LoVo (cell line): ENCODE measurements around the gene PRSS33.

ENCODE experiments used
- DNase-seq: peaks from one replicate; pipeline ENCODE4 v3.0.0-alpha.2; 2016; ENCODE audit warnings: low spot score

PRSS33 gene

DNA sequence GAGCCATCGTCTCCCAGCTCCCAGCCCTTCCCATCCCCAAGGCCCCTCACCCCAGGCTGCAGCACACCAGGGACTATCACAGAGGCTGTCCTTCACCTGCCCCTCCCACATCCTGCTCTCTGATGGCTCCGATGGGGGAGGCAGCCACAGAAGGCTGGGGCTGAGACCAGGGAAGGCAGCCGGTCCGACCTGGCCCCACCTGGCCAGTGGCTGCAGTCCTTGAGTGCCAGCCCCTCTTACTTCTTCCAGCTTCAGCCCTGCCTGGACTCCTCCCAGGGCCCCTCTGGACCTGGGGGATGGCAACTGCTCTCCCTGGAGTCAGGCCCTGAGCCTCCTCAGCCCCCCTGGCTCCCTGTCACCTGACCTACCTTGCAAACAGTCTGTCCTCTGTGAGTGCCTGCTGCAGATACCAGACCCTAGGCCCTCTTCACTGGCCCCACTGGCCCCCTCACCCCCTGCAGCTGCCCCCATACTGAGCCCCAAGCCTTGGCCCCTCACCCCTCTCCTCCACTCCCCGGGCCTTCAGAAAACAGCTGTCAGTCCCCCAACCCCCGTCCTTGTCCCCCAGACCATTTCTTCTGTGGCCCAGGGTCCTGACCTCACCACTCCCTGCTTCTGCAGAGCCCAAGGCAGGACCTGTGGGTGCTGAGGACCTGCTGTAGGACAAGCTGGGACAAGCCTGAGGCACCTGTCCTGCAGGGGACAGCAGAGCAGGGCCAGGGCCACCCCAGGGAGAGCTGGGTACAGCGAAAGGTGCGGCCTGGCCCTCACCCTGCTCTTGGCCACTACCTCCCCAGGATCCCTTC, 47.5 kb downstream of the PRSS33 start:
- no peak for DNase-seq

DNA sequence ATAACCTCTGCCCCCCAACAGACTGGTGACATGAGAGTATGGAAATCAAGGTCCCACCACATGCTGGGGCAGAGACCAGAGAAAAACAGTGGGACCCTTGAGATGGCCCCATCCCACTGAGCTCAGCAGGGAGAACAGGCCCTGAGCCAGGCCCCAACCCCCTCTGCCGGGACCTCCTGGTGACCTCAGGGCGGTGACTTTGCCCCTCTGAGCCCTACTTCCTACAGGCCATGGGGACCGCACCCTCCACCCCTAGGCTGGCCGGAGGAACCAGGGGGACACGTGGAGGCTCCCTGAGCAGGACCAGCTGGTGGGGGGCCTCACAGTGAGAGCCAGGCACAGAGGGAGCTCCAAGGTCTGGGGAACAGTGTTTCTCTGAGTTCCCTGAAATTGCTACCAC, 48.7 kb downstream of the PRSS33 start:
- no peak for DNase-seq

DNA sequence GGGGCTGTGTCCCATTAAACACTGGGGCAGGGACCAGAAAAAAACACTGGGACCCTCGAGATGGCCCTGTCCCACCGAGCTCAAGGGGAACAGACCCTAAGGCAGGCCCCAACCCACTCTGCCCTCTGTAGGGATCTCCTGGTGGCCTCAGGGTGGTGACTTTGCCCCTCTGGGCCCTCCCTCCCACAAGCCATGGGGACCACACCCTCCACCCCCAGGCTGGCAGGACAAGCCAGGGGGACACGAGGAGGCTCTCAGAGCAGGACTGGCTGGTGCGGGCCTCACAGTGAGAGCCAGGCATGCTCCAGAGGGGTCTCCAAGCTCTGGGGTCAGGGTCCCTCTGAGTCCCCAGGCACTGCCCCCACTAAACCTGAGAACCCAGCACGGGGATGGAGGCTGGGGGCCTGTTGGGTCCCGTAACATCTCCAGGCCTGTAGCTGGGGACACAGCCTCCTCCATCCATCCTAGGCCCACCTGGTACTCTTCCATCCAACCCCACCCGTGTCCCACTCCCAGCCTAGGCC, 49.4 kb downstream of the PRSS33 start:
- DNase-seq = no peak

DNA sequence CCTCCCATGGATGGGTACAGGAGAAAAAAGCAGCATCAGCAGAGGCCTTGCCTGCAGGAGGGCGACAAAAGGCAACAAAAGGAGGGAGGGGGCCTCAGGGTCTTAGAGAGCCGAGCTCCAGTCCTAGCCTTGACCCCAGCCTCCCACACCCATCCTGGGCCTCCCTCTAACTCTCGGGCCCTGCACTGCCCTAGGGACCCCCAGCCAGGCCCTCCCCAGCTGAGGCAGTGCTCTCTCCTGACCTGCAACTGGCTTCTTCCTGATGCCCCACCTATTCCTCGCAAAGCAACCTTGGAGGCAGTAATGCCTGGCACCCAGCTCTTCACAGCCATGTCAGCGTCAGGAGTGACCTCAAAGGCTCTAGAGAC, 50.1 kb downstream of the PRSS33 start:
- no peak for DNase-seq

DNA sequence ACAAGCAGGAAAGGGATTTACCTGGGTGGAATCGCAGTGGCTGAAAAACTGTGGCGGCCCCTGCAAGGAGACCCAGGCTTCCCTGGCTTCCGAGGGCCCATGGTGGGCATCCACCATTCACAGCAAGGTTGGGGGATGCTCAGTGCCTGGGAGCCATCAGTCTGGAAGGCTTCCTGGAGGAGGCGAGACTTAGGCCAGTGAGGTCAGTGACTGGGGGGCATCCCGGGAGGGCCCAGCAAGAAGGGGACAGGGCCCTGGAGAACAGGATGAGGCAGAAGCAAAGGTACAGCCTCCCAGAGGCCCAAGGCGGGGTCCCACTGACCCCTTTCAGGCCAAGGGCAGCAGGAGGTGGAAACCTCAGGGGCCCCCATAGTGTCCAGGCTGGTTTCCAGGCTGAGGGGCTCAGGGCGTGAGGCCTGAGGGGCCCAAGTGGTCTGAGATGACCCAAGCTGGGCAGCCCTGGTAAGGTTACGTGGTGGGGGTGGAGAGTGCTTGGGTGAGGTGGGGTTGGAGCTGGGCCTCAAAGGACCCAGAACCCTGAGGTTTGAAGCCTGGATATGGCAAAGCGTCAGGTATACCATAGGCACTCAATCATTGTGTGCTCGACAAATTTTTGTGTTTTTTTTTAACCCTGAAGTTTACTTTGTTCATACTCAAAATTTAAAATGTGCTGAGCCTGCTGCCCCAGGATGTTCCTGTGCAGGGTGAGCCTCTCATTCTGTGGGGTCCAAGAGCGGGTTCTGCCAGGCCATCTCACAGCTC, 50.7 kb downstream of the PRSS33 start:
- no peak for DNase-seq

DNA sequence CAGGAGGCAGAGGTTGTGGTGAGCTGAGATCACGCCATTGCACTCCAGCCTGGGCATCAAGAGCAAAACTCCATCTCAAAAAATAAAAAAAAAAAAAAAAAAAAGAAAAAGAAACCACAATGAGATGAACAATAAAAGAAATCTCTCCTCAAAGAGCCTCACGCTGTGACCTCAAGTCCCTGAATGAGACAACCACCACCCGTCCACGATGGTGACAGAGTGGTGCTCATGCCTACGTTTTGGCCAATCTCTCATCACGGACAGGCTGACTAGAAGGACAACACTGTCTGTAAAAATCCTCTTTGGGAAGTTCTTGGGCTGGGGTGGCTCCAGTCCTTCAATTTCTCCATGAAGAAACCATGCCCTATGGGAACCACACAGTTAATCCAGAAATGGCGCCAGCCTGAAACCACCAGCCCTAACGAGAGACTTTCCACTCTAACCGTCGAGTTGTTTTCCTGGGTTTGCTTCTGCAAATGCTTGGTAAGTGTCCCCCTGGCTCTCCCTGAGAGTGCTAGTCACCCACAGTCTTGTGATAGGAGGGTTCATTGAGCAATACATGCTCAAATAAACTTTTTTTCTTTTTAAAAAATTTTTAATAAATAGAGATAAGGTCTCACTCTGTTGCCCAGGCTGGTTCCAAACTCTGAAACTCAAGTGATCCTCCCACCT, 52.4 kb downstream of the PRSS33 start:
- DNase-seq = no peak
